GM12878 (cell line): ENCODE data around the gene ABCC2. TPM values are rescaled to one million over a fixed set of nuclear protein-coding genes. Genes with fewer than 3 reads are reported as not detected.

Experiments used
- ATAC-seq: fragments of 200-7000 bp; cut with Tn5 transposase; 3 replicates; pipeline ENCODE4 v1.9.1; 2020; ENCODE audit warnings: mild to moderate bottlenecking, moderate library complexity
- BruUV-seq: library from RNA; stranded (reverse); fragments of 400-500 nt; replicated peaks from 2 replicates; lab custom pipeline; 2021; lab: Mats Ljungman, UMichigan
- CTCF ChIA-PET: fragments of 300-600 bp; sonication (Branson Sonifier 250); formaldehyde crosslinking; extraction: SDS; loops from one replicate; lab custom pipeline; 2021; ENCODE audit warnings: inconsistent platforms; lab: Yijun Ruan, JAX
- POLR2A ChIA-PET: fragments of 350-600 bp; formaldehyde crosslinking; extraction: SDS; loops from one replicate; lab custom pipeline; 2021; ENCODE audit warnings: inconsistent platforms; lab: Charles Lee
- RAD21 ChIA-PET: fragments of 300-600 bp; sonication (Branson Sonifier 250); formaldehyde crosslinking; loops from one replicate; lab custom pipeline; 2023; ENCODE audit warnings: antibody characterized with exemption; ENCODE audit not compliant: unreplicated experiment; lab: Charles Lee
- SMC1A ChIA-PET: fragments of 300-600 bp; sonication (Branson Sonifier 250); formaldehyde crosslinking; loops from one replicate; lab custom pipeline; 2023; ENCODE audit not compliant: unreplicated experiment, uncharacterized antibody; lab: Charles Lee
- DNase-seq: peaks from one replicate; pipeline ENCODE4 v3.0.0-alpha.2; 2011; ENCODE audit warnings: low read depth, low spot score
- FAIRE-seq: peaks from 3 replicates; lab custom pipeline; 2011; peaks lifted over from hg19 to GRCh38; lab: Jason Lieb, UNC
- H2AFZ ChIP-seq: 2 replicates; pipeline ENCODE4 v1.6.0; 2011; ENCODE audit warnings: low read depth, low read length, control low read depth; ENCODE audit not compliant: control insufficient read depth
- H3K27ac ChIP-seq: 2 replicates; pipeline ENCODE4 v1.5.1; 2011; ENCODE audit warnings: control low read depth; ENCODE audit not compliant: control insufficient read depth, insufficient read depth
- H3K27me3 ChIP-seq, 2 experiments: replicated peaks in 1 of 2; 2 replicates each; pipeline versions ENCODE4 v1.6.0 to v1.6.1; 2011; ENCODE audit warnings: low read length in 1 of 2; ENCODE audit not compliant: control insufficient read depth in 2 of 2, insufficient read depth in 2 of 2
- H3K36me3 ChIP-seq, 2 experiments: 2 replicates each; pipeline ENCODE4 v1.5.1; 2011; ENCODE audit warnings: low read length in 1 of 2; ENCODE audit not compliant: control insufficient read depth in 2 of 2, insufficient read depth in 2 of 2
- H3K4me1 ChIP-seq: 2 replicates; pipeline ENCODE4 v1.6.1; 2011; ENCODE audit warnings: mild to moderate bottlenecking, low read length, moderate library complexity, mixed read lengths; ENCODE audit not compliant: control insufficient read depth, insufficient read depth
- H3K4me2 ChIP-seq: 2 replicates; pipeline ENCODE4 v1.6.0; 2011; ENCODE audit warnings: control low read depth; ENCODE audit not compliant: control insufficient read depth, insufficient read depth
- H3K4me3 ChIP-seq: fragments of 200-600 bp; sonication (generic); 2 replicates; pipeline ENCODE4 v1.5.1; 2016
- H3K79me2 ChIP-seq: 2 replicates; pipeline ENCODE4 v1.6.0; 2011; ENCODE audit warnings: low read length; ENCODE audit not compliant: control insufficient read depth, insufficient read depth
- H3K9ac ChIP-seq: 2 replicates; pipeline ENCODE4 v1.8.0; 2011; ENCODE audit warnings: low read length, control low read depth, mixed read lengths; ENCODE audit not compliant: control insufficient read depth, insufficient read depth
- H3K9me3 ChIP-seq: replicated peaks from 3 replicates; pipeline ENCODE4 v1.5.1; 2011; ENCODE audit warnings: mild to moderate bottlenecking, low read length; ENCODE audit not compliant: control insufficient read depth, insufficient read depth
- H4K20me1 ChIP-seq: 2 replicates; pipeline ENCODE4 v1.6.0; 2011; ENCODE audit not compliant: control insufficient read depth, insufficient read depth
- BRCA1 ChIP-seq: IDR thresholded peaks from 2 replicates; pipeline ENCODE4 v1.6.1; 2011; ENCODE audit warnings: low read depth, low read length, improper control_type of control experiment
- CTCF ChIP-seq, 3 experiments: IDR thresholded peaks in 2 of 3; conservative IDR thresholded peaks in 1 of 3; 2 replicates each; pipeline ENCODE4 v1.5.1; 2011; ENCODE audit warnings: low read depth in 3 of 3, low read length in 3 of 3, mild to moderate bottlenecking in 3 of 3, control low read depth in 2 of 3, moderate library complexity in 2 of 3, inconsistent platforms in 1 of 3, mixed read lengths in 1 of 3; ENCODE audit not compliant: control insufficient read depth in 2 of 3, insufficient read depth in 1 of 3; ENCODE audit errors: extremely low read depth in 1 of 3
- ETV6 ChIP-seq, 2 experiments: fragments of 450-650 bp in 1 of 2; IDR thresholded peaks in 1 of 2; conservative IDR thresholded peaks in 1 of 2; 2 replicates each; pipeline ENCODE4 v1.6.1; 2014; ENCODE audit warnings: antibody characterized with exemption in 1 of 2, borderline replicate concordance in 1 of 2, low read depth in 1 of 2, mild to moderate bottlenecking in 1 of 2, moderate library complexity in 1 of 2
- KDM1A ChIP-seq: fragments of 200-600 bp; sonication (generic); IDR thresholded peaks from 2 replicates; pipeline ENCODE4 v1.6.1; 2016; ENCODE audit warnings: borderline replicate concordance
- RB1 ChIP-seq: fragments of 450-650 bp; formaldehyde crosslinking; IDR thresholded peaks from 2 replicates; pipeline ENCODE4 v1.6.1; 2017; ENCODE audit warnings: mild to moderate bottlenecking, borderline replicate concordance
- RCOR1 ChIP-seq: conservative IDR thresholded peaks from 2 replicates; pipeline ENCODE4 v1.6.1; 2012; ENCODE audit warnings: low read depth, low read length, improper control_type of control experiment
- SP1 ChIP-seq: IDR thresholded peaks from one replicate; pipeline ENCODE4 v1.6.1; 2011; ENCODE audit warnings: low read depth, low read length
- TCF3 ChIP-seq: IDR thresholded peaks from 2 replicates; pipeline ENCODE4 v1.6.1; 2012; ENCODE audit warnings: low read depth, mild to moderate bottlenecking, low read length, borderline replicate concordance; ENCODE audit not compliant: insufficient read depth
- ZNF24 ChIP-seq: fragments of 450-650 bp; IDR thresholded peaks from 2 replicates; pipeline ENCODE4 v1.6.1; 2017; ENCODE audit warnings: antibody characterized with exemption, mild to moderate bottlenecking
- ZNF592 ChIP-seq: fragments of 450-650 bp; IDR thresholded peaks from 2 replicates; pipeline ENCODE4 v1.6.1; 2017; ENCODE audit warnings: mild to moderate bottlenecking, moderate library complexity
- WGBS: methylation state at CpG from one replicate; pipeline ENCODE4 v1.1.6; 2016; ENCODE audit warnings: low lambda C conversion rate; ENCODE audit not compliant: insufficient replicate concordance, insufficient coverage; ENCODE audit errors: missing lambda C conversion rate; 5-methylcytosine and 5-hydroxymethylcytosine counted together
- in situ Hi-C: fragments of 300-500 bp; cut with MboI; formaldehyde crosslinking; loops from 9 replicates; pipeline ENCODE4 v1.14.3; 2018; ENCODE audit warnings: mixed read lengths
- intact Hi-C: fragments of 100-400 bp; cut with micrococcal nuclease; formaldehyde crosslinking; loops from one replicate; pipeline ENCODE4 v1.14.2; 2022; ENCODE audit not compliant: unreplicated experiment
- polyA plus RNA-seq, 11 experiments: library from polyadenylated mRNA; depleted of rRNA in 4 of 11; unstranded in 6 of 11; stranded (reverse) in 5 of 11; fragments of >200 nt; fragmentation: Nextera tagmentation in 4 of 11; fragmentation: Illumina TruSeq in 1 of 11; extraction: Ambion mirVana in 4 of 11; extraction: Trizol in 1 of 11; gene quantifications; 1 replicate in 1 of 11; 2 replicates in 10 of 11; pipeline versions ENCODE4 v1.2.1 to v1.2.3, GENCODE V29; 2011 to 2016; ENCODE audit warnings: inconsistent platforms in 2 of 11, missing spikeins in 2 of 11, low read depth in 1 of 11
- total RNA-seq, 4 experiments: library from RNA; depleted of rRNA in 3 of 4; stranded (reverse); fragments of >200 nt in 3 of 4; fragmentation: Illumina TruSeq in 1 of 4; extraction: Trizol in 1 of 4; gene quantifications; 2 replicates each; pipeline versions ENCODE4 v1.2.1 to v1.2.3, GENCODE V29; 2013 to 2021

The ABCC2 gene
- total and polyA plus RNA-seq, 10 of the 15 experiments (the other 5 are each of a cell fraction or from before 2014, with no cell fraction given): 0.02 to 0.95 (median 0.21) TPM

- Histone ChIP-seq H3K4me3 (no peak overlapping the region), H3K9ac (no peak overlapping the region), H3K4me2 (no peak overlapping the region), H3K27me3 (no peaks in the 10 kb centered on the region), H3K27ac (no peak overlapping the region), H3K79me2 (no peaks in the 10 kb centered on the region), H3K4me1 (no peaks in the 10 kb centered on the region), H3K36me3 (no peaks in the 10 kb centered on the region), H3K9me3 (no peaks in the 10 kb centered on the region), H2AFZ (no peak overlapping the region), H4K20me1 (no peaks in the 10 kb centered on the region)
- no peak for ATAC-seq
- FAIRE-seq: no peak
- CTCF ChIA-PET: no interaction called here
- SMC1A ChIA-PET: interaction anchor here (1.1 kb wide), 1 partner anchor 10 kb away, joined by 3 read pairs; no protein-coding TSS in a partner anchor
- no TSS peak for BruUV-seq
- TF ChIP-seq ETV6 (conservative IDR thresholded peaks at IDR 0.05 in 1 of 2, IDR thresholded peaks at IDR 0.05 in 1 of 2; ENCODE audit: borderline replicate concordance in 1 of 2, low read depth in 1 of 2) (no peak), BRCA1 (no peak), RB1 (no peak), ZNF24 (no peak)
- in situ Hi-C loops (no loop called here), intact Hi-C loops (no loop called here)
- RAD21 ChIA-PET: no interaction called here
- WGBS: 89% methylated on average over 5 of the region's 5 CpGs
- no peak for DNase-seq
- POLR2A ChIA-PET: no interaction called here
Observed at GRCh38 chr10:99787311-99787710, 4.9 kb downstream of the ABCC2 start.

GRCh38 chr10:99787782-99788445 lies 5.5 kb downstream of the ABCC2 start:
- 39% methylated on average over 7 of the region's 7 CpGs for WGBS
- ChIA-PET CTCF (no interaction called here), RAD21 (no interaction called here), POLR2A (interaction anchor here (0.6 kb wide), 1 partner anchor 9 kb away, joined by 3 read pairs; no protein-coding TSS in a partner anchor), SMC1A (interaction anchor here (1.0 to 1.1 kb wide), 2 partner anchors 10 to 11 kb away, joined by 3 read pairs; no protein-coding TSS in a partner anchor)
- Histone ChIP-seq H3K36me3 (no peaks in the 10 kb centered on the region), H3K4me2 (no peak overlapping the region), H3K27ac (no peak overlapping the region), H3K4me1 (no peaks in the 10 kb centered on the region), H2AFZ (no peak overlapping the region), H3K79me2 (no peaks in the 10 kb centered on the region), H3K4me3 (no peak overlapping the region), H3K27me3 (no peaks in the 10 kb centered on the region), H3K9ac (no peak overlapping the region), H3K9me3 (no peaks in the 10 kb centered on the region), H4K20me1 (no peaks in the 10 kb centered on the region)
- no TSS peak for BruUV-seq
- in situ Hi-C loops (no loop called here), intact Hi-C loops (no loop called here)
- FAIRE-seq: no peak
- no peak for DNase-seq
- ATAC-seq: no peak
- TF ChIP-seq SP1: no peak
- TF ChIP-seq CTCF (IDR thresholded peaks at IDR 0.05 in 2 of 3, conservative IDR thresholded peaks at IDR 0.05 in 1 of 3; ENCODE audit: control insufficient read depth in 2 of 3, extremely low read depth in 1 of 3, insufficient read depth in 1 of 3, low read depth in 3 of 3, low read length in 3 of 3): no peak
- no peak for TF ChIP-seq KDM1A
- TF ChIP-seq TCF3: no peak
- no peak for TF ChIP-seq RCOR1
- TF ChIP-seq ZNF592: no peak
